HG02678 (cell line): Measurements from ENCODE around the gene PUM1.
"Not testable (repeated sequence)": the region's sequence is repeated elsewhere in the genome, so short reads cannot be mapped to it uniquely, and the experiment has no call there.

Experiments used
- ATAC-seq: cut with Tn5 transposase; IDR thresholded peaks from one replicate; pipeline ENCODE4 v1.9.1; 2021; ENCODE audit warnings: mild to moderate bottlenecking, moderate library complexity; ENCODE audit not compliant: unreplicated experiment

PUM1 gene

DNA sequence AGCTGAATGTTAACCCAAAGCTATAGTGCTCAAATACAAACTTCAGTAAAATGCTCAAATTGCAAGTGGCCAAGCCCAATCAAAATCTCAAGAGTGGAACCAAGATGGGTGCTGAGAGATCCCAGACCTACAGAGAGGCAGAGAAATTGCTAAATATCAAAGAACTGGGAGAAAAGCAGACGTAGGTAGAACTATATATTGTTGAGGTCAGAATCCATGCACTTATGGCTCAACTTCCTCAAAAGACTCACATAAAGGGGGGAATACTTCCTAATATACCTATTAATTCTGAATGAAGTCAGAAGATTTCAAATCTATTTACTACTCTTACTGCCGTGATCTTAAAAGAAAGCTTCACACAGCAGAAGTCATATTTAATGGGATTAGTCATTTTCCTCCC is 65.2 kb downstream of the PUM1 start:
- ATAC-seq: no peak

DNA sequence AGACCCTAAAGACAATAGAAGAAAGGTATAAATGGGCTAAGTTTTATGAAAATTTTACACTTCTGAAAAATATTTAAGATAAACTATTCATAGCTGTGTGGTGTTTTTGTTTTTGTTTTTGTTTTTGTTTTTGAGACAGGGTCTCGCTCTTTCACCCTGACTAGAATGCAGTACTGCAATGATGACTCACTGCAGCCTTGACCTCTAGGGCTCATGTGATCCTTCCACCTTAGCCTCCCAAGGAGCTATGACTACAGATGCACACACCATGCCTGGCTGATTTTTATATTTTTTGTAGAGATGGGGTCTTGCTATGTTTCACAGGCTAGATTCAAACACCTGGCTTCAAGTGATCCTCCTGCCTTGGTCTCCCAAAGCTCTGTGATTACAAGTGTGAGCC is 66.6 kb downstream of the PUM1 start:
- no peak for ATAC-seq

DNA sequence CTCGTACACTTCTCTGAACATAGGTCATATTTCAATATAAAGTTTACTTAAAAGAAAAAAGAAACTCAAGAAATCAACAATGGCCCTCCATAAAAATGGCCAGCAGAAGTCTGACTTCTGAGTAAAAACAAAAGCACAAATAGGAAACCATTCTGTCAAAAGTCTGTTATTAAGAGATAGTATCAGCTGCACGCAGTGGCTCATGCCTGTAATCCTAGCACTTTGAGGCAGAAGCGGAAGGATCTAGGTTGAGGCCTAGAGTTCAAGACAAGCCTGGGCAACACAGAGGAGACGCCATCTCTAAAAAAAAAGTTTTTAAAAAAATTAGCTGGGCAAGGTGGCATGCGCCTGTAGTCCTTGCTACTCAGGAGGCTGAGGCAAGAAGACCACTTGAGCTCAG is 67.3 kb downstream of the PUM1 start:
- ATAC-seq: no peak

DNA sequence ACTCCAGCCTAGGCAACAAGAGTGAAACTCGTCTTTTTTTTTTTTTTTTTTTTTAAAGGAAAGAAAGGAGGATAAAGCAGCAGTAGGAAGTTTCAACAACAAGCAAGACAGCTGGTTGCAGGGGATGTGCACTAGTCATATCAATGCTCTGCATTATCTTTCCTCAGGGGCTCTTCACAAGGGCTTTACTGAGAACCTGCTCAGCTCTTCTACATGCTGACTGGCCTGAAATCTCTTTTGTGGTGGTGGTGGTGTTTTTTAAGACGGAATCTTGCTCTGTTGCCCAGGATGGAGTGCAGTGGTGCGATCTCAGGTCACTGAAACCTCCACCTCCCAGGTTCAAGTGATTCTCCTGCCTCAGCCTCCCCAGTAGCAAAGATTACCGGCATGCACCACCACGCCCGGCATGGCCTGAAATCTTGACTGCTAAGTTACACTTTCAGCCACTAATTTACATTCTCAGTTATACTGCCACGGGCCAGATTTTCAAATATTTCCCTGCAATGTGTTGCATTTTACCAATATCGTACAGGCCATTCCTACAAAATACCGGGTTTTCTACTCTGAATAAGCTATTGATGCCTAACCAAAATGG is 68.0 kb downstream of the PUM1 start:
- no peak for ATAC-seq

DNA sequence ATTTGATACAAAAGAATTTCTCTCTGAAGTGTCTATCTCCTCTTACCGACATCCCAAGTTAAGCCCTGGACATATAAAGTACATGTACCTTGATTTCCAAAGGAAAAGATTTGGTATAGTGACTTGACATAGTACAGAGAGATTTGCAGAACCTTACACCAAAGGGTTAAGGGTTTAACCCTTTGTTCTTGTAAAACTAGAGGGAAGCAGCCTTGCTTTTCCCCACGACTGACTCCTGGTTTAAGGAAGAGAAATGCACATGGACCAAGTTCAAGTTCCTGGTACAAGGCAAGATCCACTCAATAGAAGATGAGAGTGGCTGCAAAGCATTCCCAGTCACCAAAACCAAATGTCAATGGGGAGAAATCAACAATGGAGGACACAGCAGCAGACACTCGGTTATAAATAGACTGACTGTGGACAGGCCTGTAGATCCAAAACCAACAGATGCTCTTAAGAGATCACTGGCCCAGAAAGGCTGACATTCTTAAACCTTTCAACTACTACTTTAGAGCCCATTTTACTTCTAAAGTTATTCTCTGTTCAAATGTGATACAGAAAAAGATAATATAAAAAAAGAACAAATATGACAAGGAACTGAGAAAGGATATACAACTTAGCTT is 69.4 kb downstream of the PUM1 start:
- ATAC-seq: no peak

DNA sequence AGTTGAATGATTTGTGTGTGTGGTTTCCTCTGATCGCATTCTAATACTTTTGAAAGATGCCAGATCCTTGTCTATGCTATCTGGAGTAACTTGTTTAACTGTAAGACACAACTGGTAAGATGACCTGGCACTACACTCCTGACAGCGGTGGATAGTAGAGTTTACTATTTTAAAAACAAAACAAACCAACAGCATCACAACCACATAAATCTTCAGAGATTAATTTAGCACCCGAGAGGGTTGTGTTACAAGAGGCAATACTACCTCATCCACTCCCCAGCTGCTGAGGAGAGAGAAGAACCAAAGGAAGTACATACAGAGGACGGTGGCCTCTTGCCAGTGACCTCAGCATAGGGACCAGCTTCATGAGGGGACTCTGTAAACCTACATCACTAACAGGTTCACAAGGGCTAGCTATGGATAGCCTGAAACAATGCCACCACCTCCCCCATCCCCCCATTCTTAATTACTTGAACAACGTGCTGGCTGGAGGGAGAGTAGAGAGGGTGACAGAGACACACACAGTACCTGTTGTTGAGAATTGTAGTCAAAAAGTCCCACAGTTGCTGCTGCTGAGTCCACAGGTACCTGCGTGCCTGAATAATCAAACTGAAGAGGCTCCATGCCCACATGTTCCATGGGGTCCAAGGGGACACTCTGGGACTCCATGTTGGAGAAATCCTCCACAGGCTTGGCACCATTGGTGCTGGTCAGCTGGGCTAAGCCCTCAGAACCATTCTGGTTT is 73.5 kb downstream of the PUM1 start:
- no peak for ATAC-seq

DNA sequence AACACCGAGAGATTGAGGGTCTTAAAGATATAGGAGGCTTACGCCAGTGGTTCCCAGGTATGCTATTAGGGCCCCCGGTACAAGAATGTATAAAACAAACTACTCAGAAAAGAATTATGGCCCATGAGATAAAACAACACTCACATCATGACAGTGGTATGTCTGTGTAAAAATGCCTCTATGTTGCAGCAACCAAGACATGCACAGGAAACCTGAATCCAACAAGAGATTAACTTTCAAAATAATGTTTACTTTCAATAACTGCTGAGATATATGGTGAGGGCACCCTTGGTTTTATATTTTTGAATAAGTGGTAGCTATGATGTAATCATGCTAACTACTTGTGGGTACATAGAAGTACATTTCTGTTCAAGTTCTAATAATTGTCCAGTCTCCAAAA is 74.9 kb downstream of the PUM1 start:
- no peak for ATAC-seq

DNA sequence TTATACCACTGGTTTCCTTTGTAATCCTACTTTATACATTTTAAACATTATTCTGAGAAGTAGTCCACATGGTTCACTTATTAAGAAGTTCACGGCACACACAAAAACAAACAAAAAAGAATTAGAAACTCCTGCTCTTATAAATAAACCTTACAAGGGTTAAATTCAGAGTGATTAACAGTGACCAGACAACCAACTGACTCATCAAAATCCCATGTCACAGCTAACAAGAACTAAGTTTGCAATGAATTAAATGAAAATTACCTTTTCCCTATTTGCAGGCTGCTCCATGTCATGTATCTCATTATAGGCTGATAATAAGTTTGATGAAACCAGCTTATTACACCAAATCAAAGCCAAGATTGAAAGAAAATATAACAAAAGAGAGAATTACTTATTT is 77.5 kb downstream of the PUM1 start:
- ATAC-seq: no peak

DNA sequence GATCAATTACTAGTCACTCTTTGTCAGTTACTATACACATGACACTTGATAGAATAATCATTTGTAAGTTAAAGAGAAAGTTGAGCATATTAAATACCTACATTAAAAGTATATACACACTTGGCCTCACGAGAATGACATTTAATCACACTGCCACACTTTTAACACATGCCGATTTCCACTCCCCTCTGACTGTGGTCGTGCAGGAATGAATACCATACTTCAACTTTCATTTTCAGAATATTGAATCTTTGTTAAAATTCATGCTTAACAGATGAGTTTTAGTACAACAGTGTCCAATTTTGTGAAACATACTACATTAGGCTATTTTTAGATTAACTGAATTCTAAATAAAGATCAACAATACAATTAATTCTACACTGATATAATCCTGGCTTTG is 78.8 kb downstream of the PUM1 start:
- no peak for ATAC-seq

DNA sequence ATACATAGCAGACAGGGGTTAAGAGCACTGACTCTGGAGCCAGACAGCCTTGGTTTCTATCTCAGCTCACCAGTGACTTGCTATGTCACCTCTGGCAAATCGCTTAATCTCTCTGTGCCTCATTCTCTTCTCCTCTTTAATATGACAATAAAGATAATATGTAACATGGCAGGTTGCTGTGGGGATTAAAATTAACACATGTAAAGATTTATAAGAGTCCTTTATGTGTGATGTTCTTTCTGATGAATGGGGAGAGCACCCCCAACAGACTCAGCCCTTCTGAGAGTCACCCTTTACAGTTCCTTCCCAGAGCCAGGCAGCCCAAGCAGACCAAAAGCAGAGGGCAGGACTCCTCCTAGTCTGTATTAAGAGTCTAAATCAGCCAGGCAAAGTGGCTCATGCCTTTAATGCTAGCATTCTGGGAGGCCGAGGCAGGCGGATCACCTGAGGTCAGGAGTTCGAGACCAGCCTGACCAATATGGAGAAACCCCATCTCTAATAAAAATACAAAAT is 80.5 kb downstream of the PUM1 start:
- no peak for ATAC-seq

DNA sequence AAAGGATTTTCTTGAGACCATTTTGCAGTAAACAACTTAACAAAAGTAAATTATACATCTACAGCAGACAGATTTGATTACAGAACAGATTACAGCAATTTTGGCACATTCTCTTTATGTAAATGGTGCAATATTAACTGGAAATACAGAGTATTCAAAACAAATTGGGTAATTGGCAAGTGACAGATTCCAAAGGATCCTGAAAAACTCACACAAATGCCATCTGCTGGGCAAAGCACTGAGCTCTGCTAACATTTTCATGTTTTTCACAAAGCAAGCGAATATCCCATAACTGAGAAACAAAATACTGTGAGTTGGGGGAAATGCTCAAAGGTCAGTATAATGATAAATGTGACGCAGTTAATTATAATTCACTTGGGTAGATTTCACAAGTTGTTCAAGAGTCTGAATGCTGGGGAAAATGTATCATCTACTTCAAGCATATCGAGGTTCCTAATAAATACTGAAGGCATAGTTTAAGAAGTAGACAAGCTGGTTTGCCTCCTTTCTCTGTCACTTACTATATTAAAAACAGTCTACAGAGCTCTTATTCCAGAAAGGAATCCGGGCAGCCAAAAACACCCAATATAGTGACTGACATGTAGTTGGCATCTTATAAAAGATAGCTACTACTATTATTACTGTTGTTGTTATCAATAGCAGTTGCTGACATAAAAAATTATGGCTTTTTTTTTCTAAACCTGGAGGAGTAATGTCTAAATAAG is 81.2 kb downstream of the PUM1 start:
- ATAC-seq: no peak

DNA sequence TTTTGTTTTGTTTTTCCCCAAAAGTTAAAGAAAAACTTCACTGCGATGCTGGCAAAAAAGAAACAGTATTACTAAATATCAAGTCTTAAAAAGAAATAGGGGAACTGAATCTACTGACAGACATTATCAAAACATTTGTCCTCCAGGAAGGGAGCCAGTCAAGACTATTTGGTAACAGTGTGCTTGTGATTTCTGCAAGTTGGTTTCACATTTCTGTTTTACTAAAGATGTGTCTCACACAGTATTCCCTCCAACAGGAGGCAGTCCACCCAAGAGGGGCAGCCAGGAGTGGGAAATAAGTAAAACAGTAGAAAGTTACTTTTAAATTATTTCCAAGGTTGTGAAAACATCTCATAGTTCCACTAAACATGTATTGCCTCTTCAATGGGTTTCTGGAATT is 82.6 kb downstream of the PUM1 start:
- no peak for ATAC-seq

DNA sequence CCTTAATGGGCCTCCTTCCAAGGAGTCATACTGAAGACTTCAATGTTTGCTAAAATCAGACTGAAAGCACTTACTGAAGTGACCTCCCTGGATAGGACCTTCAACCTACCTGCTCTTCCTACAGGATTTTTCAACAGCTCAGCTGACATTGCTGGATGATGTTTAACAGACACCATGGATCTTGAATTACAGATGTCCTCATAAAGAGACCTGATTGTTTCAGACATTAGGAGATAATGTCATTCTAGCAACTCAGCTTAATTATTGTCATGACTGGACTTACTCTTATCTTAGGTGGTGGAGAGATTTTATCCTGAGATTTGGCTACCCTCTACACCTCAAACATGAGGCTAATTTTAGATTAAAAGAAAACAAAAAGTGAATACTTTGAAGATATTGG is 83.1 kb downstream of the PUM1 start:
- ATAC-seq: no peak

DNA sequence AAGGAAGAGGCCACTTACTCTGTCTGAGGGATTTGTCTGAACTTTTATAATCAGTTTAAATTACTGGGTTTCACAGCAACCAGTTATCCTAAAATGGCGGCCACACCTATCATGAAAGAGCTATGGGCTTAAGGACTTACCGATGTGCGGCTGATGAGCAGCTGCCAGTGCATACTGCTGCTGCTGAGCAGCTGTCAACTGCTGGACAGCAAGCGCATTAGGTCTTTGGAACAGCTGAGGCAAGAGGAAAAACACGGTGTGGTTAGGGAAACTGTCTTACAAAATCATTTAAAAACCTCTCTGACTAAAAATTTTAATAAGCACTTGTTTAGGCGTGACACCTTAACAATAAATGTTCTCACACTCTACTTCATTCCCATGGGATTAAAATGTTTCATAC is 84.3 kb downstream of the PUM1 start:
- no peak for ATAC-seq

DNA sequence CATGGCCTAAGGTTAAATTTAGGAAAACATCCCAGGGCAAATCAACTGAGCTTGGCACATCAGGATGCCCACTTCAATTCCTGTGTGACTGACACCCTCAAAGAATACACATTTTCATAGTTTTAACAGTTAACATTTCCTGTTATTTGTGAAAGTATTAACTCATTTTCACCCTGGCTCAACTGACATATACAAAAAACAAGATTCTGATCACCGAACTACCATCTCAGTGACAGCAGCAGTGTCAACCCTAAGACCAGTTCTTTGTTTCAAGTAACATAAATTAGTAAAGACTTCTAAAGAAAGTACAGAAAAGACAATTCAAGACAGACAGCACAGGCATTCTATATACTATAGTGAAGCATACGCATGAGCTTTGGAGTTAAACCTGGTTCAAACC is 88.0 kb downstream of the PUM1 start:
- no peak for ATAC-seq

DNA sequence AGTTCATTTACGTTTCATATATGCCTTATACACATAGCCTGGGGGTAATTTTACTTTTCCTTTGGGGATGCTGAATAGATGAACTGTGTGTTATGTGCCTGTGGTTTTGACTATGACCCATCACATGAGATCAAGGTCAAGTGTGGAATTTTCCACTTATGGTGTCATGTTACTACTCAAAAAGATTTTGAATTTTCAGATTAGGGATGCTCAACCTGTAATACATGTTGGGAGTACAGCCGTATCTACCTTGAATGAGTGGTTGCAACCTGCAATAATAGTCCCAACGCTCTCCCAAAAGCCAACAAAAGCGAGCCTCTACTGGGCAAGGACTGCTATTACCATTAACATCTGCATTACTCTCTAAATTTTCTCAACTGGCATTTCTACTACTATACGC is 88.4 kb downstream of the PUM1 start:
- ATAC-seq: no peak

DNA sequence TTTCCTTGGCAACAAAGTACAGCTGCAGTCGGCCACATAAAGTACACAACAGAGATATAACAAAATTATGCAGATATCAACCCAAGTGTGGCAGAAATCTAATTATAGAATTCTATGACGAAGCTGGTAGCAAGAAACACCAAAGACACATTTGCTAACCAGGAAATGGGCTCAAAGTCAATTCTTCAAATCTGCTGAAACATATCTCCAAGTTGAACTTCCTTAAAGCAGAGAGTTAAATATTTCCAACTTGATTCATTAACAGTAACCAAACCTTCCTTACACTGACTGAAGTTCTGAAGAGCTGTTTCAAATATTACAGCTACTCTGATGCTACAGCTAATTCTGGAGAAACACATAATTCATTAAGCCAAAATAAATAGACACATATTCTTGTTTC is 89.4 kb downstream of the PUM1 start:
- ATAC-seq: no peak

DNA sequence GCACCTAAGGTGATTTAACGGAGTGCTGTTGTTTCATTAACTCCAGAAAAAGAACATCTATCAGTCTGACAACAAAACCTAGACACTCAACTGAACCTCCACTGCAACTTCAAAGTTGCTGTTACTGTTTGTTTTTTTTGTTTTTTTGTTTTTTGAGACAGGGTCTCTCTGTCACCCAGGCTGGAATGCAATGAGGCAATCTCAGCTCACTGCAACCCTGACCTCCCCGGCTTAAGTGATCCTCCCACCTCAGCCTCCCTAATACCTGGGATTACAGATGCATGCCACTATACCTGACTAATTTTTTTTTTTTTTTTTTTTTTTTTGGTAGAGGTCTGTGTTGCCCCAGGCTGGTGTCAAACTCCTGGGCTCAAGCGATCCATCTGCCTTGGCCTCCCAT is 90.3 kb downstream of the PUM1 start:
- no peak for ATAC-seq

DNA sequence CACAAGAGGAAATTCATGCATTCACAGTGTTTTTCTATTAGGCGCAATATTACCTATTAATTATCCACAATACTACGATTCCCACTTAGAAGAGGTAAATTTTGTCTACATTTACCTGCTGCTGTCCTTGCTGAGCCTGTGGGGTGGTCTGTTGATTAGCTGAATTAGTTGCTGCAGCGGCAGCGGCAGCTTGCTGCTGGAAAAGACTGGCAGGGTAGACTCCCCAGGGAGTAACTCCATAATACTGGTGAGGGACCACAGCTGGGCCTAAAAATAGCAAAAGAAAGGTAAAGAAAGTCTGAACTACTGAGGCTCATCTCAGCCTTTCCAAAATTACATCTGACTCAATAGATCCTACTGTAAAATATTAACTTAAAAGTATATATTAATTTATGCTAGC is 91.0 kb downstream of the PUM1 start:
- ATAC-seq: no peak

DNA sequence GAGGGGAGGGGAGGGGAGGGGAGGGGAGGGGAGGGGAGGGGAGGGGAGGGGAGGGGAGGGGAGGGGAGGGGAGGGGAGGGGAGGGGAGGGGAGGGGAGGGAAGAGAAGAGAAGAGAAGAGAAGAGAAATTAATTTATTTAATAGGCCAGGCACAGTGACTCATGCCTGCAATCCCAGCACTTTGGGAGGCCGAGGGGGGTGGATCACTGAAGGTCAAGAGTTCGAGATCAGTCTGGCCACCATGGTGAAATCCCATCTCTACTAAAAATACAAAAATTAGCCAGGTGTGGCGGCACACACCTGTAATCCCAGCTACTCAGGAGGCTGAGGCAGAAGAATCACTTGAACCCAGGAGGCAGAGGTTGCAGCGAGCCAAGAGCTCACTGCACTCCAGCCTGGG is 93.2 kb downstream of the PUM1 start:
- not testable (repeated sequence) for ATAC-seq

DNA sequence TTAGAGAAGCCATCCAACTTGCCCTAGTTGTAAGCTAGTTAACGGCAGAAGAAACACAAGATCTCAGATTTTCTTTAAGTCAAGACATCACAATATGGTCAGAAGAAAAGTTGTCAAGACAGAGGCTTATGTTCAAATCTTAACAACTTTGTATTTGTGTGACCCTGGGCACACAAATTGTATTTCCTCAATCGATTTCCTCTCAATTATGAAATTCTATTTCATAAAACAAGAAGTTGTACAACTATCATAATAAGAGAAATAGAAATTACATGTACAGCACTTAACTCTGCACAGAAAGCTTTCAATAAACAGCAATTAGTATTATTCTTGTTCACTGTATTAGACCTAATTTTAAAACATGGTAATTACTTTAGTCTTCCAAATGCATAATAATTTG is 94.0 kb downstream of the PUM1 start:
- no peak for ATAC-seq

DNA sequence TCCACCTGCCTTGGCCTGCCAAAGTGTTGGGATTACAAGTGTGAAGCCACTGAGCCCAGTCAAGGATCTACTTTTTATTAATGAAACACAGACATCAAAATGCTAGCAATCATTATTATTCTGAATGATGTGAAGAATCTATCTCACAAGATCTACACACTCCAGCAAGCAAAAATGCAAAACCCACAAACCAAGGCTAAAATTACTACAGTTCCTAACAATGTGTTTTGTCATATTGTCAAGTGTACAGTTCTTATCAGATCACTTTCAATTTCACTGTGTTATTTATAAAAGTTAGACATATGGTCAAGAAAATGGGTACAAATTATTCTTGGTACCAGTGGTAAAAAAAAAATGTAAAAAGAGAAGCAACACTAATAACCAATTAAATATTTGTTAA is 95.6 kb downstream of the PUM1 start:
- ATAC-seq: no peak
